B cell (primary cell): Measurements from ENCODE around the gene SGTA.

Experiments
- EZH2 ChIP-seq: IDR thresholded peaks from 2 replicates; pipeline ENCODE4 v1.6.1; 2012; ENCODE audit warnings: borderline replicate concordance, low read depth, mild to moderate bottlenecking, moderate library complexity, low read length; ENCODE audit not compliant: insufficient read depth, poor library complexity, severe bottlenecking
- TF ChIP-seq, protein P1 (sequence below): fragments of 200-600 bp; IDR thresholded peaks from one replicate; pipeline ENCODE4 v1.8.0; 2022; ENCODE audit warnings: antibody characterized with exemption, mild to moderate bottlenecking

DNA sequence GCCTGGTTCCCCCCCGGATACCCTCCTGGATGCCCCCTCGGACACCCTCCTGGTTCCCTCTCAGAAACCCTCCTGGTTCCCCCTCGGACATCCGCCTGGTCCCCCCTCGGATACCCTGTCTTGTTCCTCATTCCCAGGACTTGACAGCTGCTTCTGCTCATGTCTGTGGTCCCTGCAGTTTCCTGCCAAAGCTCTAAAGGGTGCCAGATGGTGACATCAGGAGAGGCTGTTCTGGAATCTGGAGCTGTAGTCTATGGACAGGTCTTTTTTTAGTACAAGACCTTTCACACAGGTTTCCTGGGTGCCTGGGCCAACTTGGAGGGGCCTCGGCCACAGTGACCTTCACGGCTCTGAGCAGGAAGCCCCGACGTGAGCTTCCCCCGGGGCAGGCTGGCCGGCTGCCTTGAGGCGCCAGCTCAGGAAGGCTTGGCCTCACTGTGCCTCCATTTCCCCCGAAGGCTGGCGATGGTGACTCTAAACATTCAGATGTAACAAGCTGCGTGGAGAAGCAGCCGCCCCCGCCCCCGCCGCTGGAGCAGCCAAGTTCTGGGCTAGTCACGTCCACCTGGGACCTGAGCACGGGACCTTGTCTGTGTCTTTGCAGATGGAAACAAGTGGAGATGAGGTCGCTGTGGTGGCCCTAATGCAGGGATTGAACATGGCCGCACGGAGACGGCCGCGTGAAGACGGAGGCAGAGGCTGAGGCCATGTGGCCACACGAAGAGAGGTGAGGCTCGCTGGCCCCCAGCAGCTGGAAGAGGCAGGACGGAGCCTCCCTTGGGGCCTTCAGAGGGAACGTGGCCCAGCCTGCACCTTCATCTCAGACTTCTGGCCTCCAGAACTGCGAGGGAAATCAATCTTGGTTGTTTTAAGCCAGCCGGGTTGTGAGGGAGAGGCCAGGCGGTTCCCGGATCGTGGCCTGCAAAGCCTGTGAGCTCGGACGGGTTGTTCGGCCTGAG, 12.7 kb downstream of the SGTA start:
- TF ChIP-seq, protein P1, sequence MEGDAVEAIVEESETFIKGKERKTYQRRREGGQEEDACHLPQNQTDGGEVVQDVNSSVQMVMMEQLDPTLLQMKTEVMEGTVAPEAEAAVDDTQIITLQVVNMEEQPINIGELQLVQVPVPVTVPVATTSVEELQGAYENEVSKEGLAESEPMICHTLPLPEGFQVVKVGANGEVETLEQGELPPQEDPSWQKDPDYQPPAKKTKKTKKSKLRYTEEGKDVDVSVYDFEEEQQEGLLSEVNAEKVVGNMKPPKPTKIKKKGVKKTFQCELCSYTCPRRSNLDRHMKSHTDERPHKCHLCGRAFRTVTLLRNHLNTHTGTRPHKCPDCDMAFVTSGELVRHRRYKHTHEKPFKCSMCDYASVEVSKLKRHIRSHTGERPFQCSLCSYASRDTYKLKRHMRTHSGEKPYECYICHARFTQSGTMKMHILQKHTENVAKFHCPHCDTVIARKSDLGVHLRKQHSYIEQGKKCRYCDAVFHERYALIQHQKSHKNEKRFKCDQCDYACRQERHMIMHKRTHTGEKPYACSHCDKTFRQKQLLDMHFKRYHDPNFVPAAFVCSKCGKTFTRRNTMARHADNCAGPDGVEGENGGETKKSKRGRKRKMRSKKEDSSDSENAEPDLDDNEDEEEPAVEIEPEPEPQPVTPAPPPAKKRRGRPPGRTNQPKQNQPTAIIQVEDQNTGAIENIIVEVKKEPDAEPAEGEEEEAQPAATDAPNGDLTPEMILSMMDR = no peak
- no peak for TF ChIP-seq EZH2
